GM12878 (cell line): ENCODE data around the gene TMEM263. TPM values are rescaled to one million over a fixed set of nuclear protein-coding genes. Genes with fewer than 3 reads are reported as not detected.

ENCODE experiments used
- ATAC-seq: fragments of 200-7000 bp; cut with Tn5 transposase; 3 replicates; pipeline ENCODE4 v1.9.1; 2020; ENCODE audit warnings: mild to moderate bottlenecking, moderate library complexity
- BruUV-seq: library from RNA; stranded (reverse); fragments of 400-500 nt; replicated peaks from 2 replicates; lab custom pipeline; 2021; lab: Mats Ljungman, UMichigan
- CTCF ChIA-PET: fragments of 300-600 bp; sonication (Branson Sonifier 250); formaldehyde crosslinking; extraction: SDS; loops from one replicate; lab custom pipeline; 2021; ENCODE audit warnings: inconsistent platforms; lab: Yijun Ruan, JAX
- POLR2A ChIA-PET: fragments of 350-600 bp; formaldehyde crosslinking; extraction: SDS; loops from one replicate; lab custom pipeline; 2021; ENCODE audit warnings: inconsistent platforms; lab: Charles Lee
- RAD21 ChIA-PET: fragments of 300-600 bp; sonication (Branson Sonifier 250); formaldehyde crosslinking; loops from one replicate; lab custom pipeline; 2023; ENCODE audit warnings: antibody characterized with exemption; ENCODE audit not compliant: unreplicated experiment; lab: Charles Lee
- SMC1A ChIA-PET: fragments of 300-600 bp; sonication (Branson Sonifier 250); formaldehyde crosslinking; loops from one replicate; lab custom pipeline; 2023; ENCODE audit not compliant: unreplicated experiment, uncharacterized antibody; lab: Charles Lee
- DNase-seq: peaks from one replicate; pipeline ENCODE4 v3.0.0-alpha.2; 2011; ENCODE audit warnings: low read depth, low spot score
- FAIRE-seq: peaks from 3 replicates; lab custom pipeline; 2011; peaks lifted over from hg19 to GRCh38; lab: Jason Lieb, UNC
- H2AFZ ChIP-seq: 2 replicates; pipeline ENCODE4 v1.6.0; 2011; ENCODE audit warnings: low read depth, low read length, control low read depth; ENCODE audit not compliant: control insufficient read depth
- H3K27ac ChIP-seq: 2 replicates; pipeline ENCODE4 v1.5.1; 2011; ENCODE audit warnings: control low read depth; ENCODE audit not compliant: control insufficient read depth, insufficient read depth
- H3K27me3 ChIP-seq, 2 experiments: replicated peaks in 1 of 2; 2 replicates each; pipeline versions ENCODE4 v1.6.0 to v1.6.1; 2011; ENCODE audit warnings: low read length in 1 of 2; ENCODE audit not compliant: control insufficient read depth in 2 of 2, insufficient read depth in 2 of 2
- H3K36me3 ChIP-seq, 2 experiments: 2 replicates each; pipeline ENCODE4 v1.5.1; 2011; ENCODE audit warnings: low read length in 1 of 2; ENCODE audit not compliant: control insufficient read depth in 2 of 2, insufficient read depth in 2 of 2
- H3K4me1 ChIP-seq: 2 replicates; pipeline ENCODE4 v1.6.1; 2011; ENCODE audit warnings: mild to moderate bottlenecking, low read length, moderate library complexity, mixed read lengths; ENCODE audit not compliant: control insufficient read depth, insufficient read depth
- H3K4me2 ChIP-seq: 2 replicates; pipeline ENCODE4 v1.6.0; 2011; ENCODE audit warnings: control low read depth; ENCODE audit not compliant: control insufficient read depth, insufficient read depth
- H3K4me3 ChIP-seq: fragments of 200-600 bp; sonication (generic); 2 replicates; pipeline ENCODE4 v1.5.1; 2016
- H3K79me2 ChIP-seq: 2 replicates; pipeline ENCODE4 v1.6.0; 2011; ENCODE audit warnings: low read length; ENCODE audit not compliant: control insufficient read depth, insufficient read depth
- H3K9ac ChIP-seq: 2 replicates; pipeline ENCODE4 v1.8.0; 2011; ENCODE audit warnings: low read length, control low read depth, mixed read lengths; ENCODE audit not compliant: control insufficient read depth, insufficient read depth
- H3K9me3 ChIP-seq: replicated peaks from 3 replicates; pipeline ENCODE4 v1.5.1; 2011; ENCODE audit warnings: mild to moderate bottlenecking, low read length; ENCODE audit not compliant: control insufficient read depth, insufficient read depth
- H4K20me1 ChIP-seq: 2 replicates; pipeline ENCODE4 v1.6.0; 2011; ENCODE audit not compliant: control insufficient read depth, insufficient read depth
- CHD4 ChIP-seq: fragments of 200-600 bp; sonication (generic); IDR thresholded peaks from 2 replicates; pipeline ENCODE4 v1.6.1; 2016; ENCODE audit warnings: mild to moderate bottlenecking
- EZH2 ChIP-seq: IDR thresholded peaks from 2 replicates; pipeline ENCODE4 v1.6.1; 2012; ENCODE audit warnings: low read depth, mild to moderate bottlenecking, control low read depth, inconsistent platforms, low read length, borderline replicate concordance; ENCODE audit not compliant: control insufficient read depth
- IKZF1 ChIP-seq: fragments of 450-650 bp; conservative IDR thresholded peaks from 2 replicates; pipeline ENCODE4 v1.6.1; 2017; ENCODE audit warnings: antibody characterized with exemption, mild to moderate bottlenecking
- JUNB ChIP-seq: IDR thresholded peaks from 2 replicates; pipeline ENCODE4 v1.6.1; 2016; ENCODE audit warnings: antibody characterized with exemption, mild to moderate bottlenecking
- MTA2 ChIP-seq: fragments of 450-650 bp; IDR thresholded peaks from 2 replicates; pipeline ENCODE4 v1.6.1; 2016; ENCODE audit warnings: low read depth, mild to moderate bottlenecking, moderate library complexity
- MYC ChIP-seq: IDR thresholded peaks from 2 replicates; pipeline ENCODE4 v1.6.1; 2011; ENCODE audit warnings: mild to moderate bottlenecking, low read length, moderate library complexity, inconsistent platforms; ENCODE audit not compliant: insufficient read depth, insufficient replicate concordance, insufficient read length, severe bottlenecking
- PML ChIP-seq: IDR thresholded peaks from 2 replicates; pipeline ENCODE4 v1.6.1; 2012; ENCODE audit warnings: low read length, inconsistent platforms
- POLR2AphosphoS5 ChIP-seq: IDR thresholded peaks from 2 replicates; pipeline ENCODE4 v1.6.1; 2011; ENCODE audit warnings: mild to moderate bottlenecking, low read length, inconsistent platforms
- RUNX3 ChIP-seq: IDR thresholded peaks from 2 replicates; pipeline ENCODE4 v1.6.1; 2012; ENCODE audit warnings: low read length, inconsistent platforms
- SIX5 ChIP-seq: IDR thresholded peaks from 2 replicates; pipeline ENCODE4 v1.6.1; 2011; ENCODE audit warnings: mild to moderate bottlenecking, low read depth, low read length, moderate library complexity; ENCODE audit not compliant: severe bottlenecking
- TAF1 ChIP-seq: IDR thresholded peaks from 2 replicates; pipeline ENCODE4 v1.6.1; 2011; ENCODE audit warnings: mild to moderate bottlenecking, low read depth, low read length, borderline replicate concordance
- YBX1 ChIP-seq: fragments of 450-650 bp; IDR thresholded peaks from 2 replicates; pipeline ENCODE4 v1.6.1; 2016; ENCODE audit warnings: antibody characterized with exemption
- ZZZ3 ChIP-seq: IDR thresholded peaks from 2 replicates; pipeline ENCODE4 v1.6.1; 2011; ENCODE audit warnings: low read depth; ENCODE audit not compliant: control insufficient read depth, insufficient read length
- WGBS: methylation state at CpG from one replicate; pipeline ENCODE4 v1.1.6; 2016; ENCODE audit warnings: low lambda C conversion rate; ENCODE audit not compliant: insufficient replicate concordance, insufficient coverage; ENCODE audit errors: missing lambda C conversion rate; 5-methylcytosine and 5-hydroxymethylcytosine counted together
- in situ Hi-C: fragments of 300-500 bp; cut with MboI; formaldehyde crosslinking; loops from 9 replicates; pipeline ENCODE4 v1.14.3; 2018; ENCODE audit warnings: mixed read lengths
- intact Hi-C: fragments of 100-400 bp; cut with micrococcal nuclease; formaldehyde crosslinking; loops from one replicate; pipeline ENCODE4 v1.14.2; 2022; ENCODE audit not compliant: unreplicated experiment
- polyA plus RNA-seq, 11 experiments: library from polyadenylated mRNA; depleted of rRNA in 4 of 11; unstranded in 6 of 11; stranded (reverse) in 5 of 11; fragments of >200 nt; fragmentation: Nextera tagmentation in 4 of 11; fragmentation: Illumina TruSeq in 1 of 11; extraction: Ambion mirVana in 4 of 11; extraction: Trizol in 1 of 11; gene quantifications; 1 replicate in 1 of 11; 2 replicates in 10 of 11; pipeline versions ENCODE4 v1.2.1 to v1.2.3, GENCODE V29; 2011 to 2016; ENCODE audit warnings: inconsistent platforms in 2 of 11, missing spikeins in 2 of 11, low read depth in 1 of 11
- total RNA-seq, 4 experiments: library from RNA; depleted of rRNA in 3 of 4; stranded (reverse); fragments of >200 nt in 3 of 4; fragmentation: Illumina TruSeq in 1 of 4; extraction: Trizol in 1 of 4; gene quantifications; 2 replicates each; pipeline versions ENCODE4 v1.2.1 to v1.2.3, GENCODE V29; 2013 to 2021
- TF ChIP-seq, protein P1 (sequence below): IDR thresholded peaks from 2 replicates; pipeline ENCODE4 v1.6.1; 2011; ENCODE audit warnings: mild to moderate bottlenecking, low read depth, low read length, moderate library complexity; ENCODE audit not compliant: insufficient replicate concordance
- TF ChIP-seq, protein P2 (sequence below): IDR thresholded peaks from 2 replicates; pipeline ENCODE4 v1.6.1; 2011; ENCODE audit warnings: borderline replicate concordance, low read depth, mild to moderate bottlenecking, moderate library complexity, mixed read lengths, low read length; ENCODE audit not compliant: insufficient read depth; ENCODE audit errors: extremely low read length
- TF ChIP-seq, protein P3 (sequence below): fragments of 450-650 bp; IDR thresholded peaks from 2 replicates; pipeline ENCODE4 v1.6.1; 2017; ENCODE audit warnings: low read depth, mild to moderate bottlenecking, moderate library complexity
- TF ChIP-seq, protein P4 (sequence below): fragments of 450-650 bp; IDR thresholded peaks from 2 replicates; pipeline ENCODE4 v1.6.1; 2018; ENCODE audit warnings: mild to moderate bottlenecking, low read depth, moderate library complexity; ENCODE audit not compliant: partially characterized antibody

TMEM263 gene
- total and polyA plus RNA-seq, 10 of the 15 experiments (the other 5 are each of a cell fraction or from before 2014, with no cell fraction given): 15.4 to 41.3 (median 27.6) TPM

DNA sequence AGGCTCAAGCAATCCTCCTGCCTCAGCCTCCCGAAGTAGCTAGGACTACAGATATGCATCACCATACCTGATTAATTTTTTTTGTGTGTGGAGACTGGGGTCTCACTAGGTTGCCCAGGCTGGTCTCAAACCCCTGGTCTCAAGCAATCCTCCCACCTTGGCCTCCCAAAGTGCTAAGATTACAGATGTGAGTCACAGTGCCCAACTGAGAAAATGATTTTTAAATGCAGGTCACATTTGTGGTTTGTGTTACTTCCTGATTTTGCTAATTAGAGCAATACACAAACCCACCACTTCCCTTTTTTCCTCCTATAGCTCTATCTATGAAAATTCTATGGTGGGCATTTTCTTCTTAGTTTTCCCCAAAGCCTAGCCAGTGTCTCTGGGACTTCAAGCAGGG is 45.5 kb upstream of the TMEM263 start (continued):
- TF ChIP-seq, protein P1, sequence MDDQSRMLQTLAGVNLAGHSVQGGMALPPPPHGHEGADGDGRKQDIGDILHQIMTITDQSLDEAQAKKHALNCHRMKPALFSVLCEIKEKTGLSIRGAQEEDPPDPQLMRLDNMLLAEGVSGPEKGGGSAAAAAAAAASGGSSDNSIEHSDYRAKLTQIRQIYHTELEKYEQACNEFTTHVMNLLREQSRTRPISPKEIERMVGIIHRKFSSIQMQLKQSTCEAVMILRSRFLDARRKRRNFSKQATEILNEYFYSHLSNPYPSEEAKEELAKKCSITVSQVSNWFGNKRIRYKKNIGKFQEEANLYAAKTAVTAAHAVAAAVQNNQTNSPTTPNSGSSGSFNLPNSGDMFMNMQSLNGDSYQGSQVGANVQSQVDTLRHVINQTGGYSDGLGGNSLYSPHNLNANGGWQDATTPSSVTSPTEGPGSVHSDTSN: no peak
- no peak for TF ChIP-seq POLR2AphosphoS5
- TF ChIP-seq, protein P2, sequence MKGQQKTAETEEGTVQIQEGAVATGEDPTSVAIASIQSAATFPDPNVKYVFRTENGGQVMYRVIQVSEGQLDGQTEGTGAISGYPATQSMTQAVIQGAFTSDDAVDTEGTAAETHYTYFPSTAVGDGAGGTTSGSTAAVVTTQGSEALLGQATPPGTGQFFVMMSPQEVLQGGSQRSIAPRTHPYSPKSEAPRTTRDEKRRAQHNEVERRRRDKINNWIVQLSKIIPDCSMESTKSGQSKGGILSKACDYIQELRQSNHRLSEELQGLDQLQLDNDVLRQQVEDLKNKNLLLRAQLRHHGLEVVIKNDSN: no peak
- peak; percentile 79 for TF ChIP-seq JUNB
- TF ChIP-seq RUNX3: peak; percentile 99

DNA sequence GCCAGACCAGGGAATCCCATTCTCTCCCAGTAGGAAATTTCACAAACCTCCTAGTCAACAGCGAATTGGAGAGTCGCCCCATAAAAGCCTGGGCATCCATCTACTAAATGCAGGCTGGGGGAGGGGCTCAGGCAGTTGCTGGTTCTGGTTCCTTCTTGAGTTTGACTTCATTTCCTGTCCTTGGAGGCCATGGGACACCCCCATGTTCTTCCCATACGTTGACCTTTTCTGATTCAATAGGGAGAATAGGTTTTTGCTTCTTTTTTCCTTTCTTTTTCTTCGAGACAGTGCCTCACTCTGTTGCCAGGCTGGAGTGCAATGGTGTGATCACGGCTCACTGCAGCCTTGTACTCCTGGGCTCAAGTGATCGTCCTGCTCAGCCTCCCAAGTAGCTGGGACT is 44.1 kb upstream of the TMEM263 start:
- in situ Hi-C loops (no loop called here), intact Hi-C loops (loop anchor here (2.0 to 10.0 kb wide), 2 partner anchors 75 to 687 kb away; partner anchors contain the start of gene MTERF2)
- H3K4me2 ChIP-seq: no peak overlapping the region
- H2AFZ ChIP-seq: no peak overlapping the region
- H3K4me1 ChIP-seq: peaks cover 33% of the 10 kb centered on the region
- no peaks in the 10 kb centered on the region; a peak in 1 of 4 replicates for H3K27me3 ChIP-seq
- DNase-seq: no peak
- no peaks in the 10 kb centered on the region for H3K36me3 ChIP-seq
- H3K4me3 ChIP-seq: no peak overlapping the region
- ChIA-PET SMC1A (interaction anchor here (2.0 kb wide), 2 partner anchors 40 to 136 kb away, joined by 5 read pairs; no protein-coding TSS in a partner anchor), RAD21 (interaction anchor here (0.6 kb wide), 1 partner anchor 553 kb away, joined by 3 read pairs; no protein-coding TSS in a partner anchor), POLR2A (no interaction called here), CTCF (no interaction called here)
- H4K20me1 ChIP-seq: no peaks in the 10 kb centered on the region
- H3K79me2 ChIP-seq: no peaks in the 10 kb centered on the region
- no peak for ATAC-seq
- H3K27ac ChIP-seq: no peak overlapping the region
- no TSS peak for BruUV-seq
- no peaks in the 10 kb centered on the region; the same call in 1 of the 3 replicates for H3K9me3 ChIP-seq
- H3K9ac ChIP-seq: no peak overlapping the region
- 71% methylated on average over 6 of the region's 6 CpGs for WGBS
- no peak for FAIRE-seq
- TF ChIP-seq, protein P3, sequence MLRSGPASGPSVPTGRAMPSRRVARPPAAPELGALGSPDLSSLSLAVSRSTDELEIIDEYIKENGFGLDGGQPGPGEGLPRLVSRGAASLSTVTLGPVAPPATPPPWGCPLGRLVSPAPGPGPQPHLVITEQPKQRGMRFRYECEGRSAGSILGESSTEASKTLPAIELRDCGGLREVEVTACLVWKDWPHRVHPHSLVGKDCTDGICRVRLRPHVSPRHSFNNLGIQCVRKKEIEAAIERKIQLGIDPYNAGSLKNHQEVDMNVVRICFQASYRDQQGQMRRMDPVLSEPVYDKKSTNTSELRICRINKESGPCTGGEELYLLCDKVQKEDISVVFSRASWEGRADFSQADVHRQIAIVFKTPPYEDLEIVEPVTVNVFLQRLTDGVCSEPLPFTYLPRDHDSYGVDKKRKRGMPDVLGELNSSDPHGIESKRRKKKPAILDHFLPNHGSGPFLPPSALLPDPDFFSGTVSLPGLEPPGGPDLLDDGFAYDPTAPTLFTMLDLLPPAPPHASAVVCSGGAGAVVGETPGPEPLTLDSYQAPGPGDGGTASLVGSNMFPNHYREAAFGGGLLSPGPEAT: no peak
- TF ChIP-seq MYC (no peak), PML (no peak), SIX5 (no peak), ZZZ3 (no peak), MTA2 (no peak), EZH2 (no peak), YBX1 (no peak), TAF1 (no peak), CHD4 (no peak), IKZF1 (no peak)
- TF ChIP-seq, protein P4, sequence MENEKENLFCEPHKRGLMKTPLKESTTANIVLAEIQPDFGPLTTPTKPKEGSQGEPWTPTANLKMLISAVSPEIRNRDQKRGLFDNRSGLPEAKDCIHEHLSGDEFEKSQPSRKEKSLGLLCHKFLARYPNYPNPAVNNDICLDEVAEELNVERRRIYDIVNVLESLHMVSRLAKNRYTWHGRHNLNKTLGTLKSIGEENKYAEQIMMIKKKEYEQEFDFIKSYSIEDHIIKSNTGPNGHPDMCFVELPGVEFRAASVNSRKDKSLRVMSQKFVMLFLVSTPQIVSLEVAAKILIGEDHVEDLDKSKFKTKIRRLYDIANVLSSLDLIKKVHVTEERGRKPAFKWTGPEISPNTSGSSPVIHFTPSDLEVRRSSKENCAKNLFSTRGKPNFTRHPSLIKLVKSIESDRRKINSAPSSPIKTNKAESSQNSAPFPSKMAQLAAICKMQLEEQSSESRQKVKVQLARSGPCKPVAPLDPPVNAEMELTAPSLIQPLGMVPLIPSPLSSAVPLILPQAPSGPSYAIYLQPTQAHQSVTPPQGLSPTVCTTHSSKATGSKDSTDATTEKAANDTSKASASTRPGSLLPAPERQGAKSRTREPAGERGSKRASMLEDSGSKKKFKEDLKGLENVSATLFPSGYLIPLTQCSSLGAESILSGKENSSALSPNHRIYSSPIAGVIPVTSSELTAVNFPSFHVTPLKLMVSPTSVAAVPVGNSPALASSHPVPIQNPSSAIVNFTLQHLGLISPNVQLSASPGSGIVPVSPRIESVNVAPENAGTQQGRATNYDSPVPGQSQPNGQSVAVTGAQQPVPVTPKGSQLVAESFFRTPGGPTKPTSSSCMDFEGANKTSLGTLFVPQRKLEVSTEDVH: no peak
